Activated CD4-positive, alpha-beta T cell treated with anti-CD3 and anti-CD28 coated beads, Interleukin-2, amount 10 ng/mL, durations not matched to agents 7 days and 5 days (primary cell): ENCODE results near the gene EIF4A3. TPM values are rescaled to one million over a fixed set of nuclear protein-coding genes. Genes with fewer than 3 reads are reported as not detected.
A peak's percentile ranks its signal among the peaks of the same experiment; 100 is the strongest.
"Not testable (repeated sequence)": the region's sequence is repeated elsewhere in the genome, so short reads cannot be mapped to it uniquely, and the experiment has no call there.

ENCODE experiments used
- CTCF ChIA-PET: fragments of 350-600 bp; sonication (Branson Sonifier 250); formaldehyde crosslinking; loops from one replicate; lab custom pipeline; 2021; ENCODE audit warnings: antibody characterized with exemption; lab: Charles Lee
- POLR2A ChIA-PET: fragments of 350-600 bp; sonication (Branson Sonifier 250); formaldehyde crosslinking; loops from one replicate; lab custom pipeline; 2021; ENCODE audit warnings: antibody characterized with exemption; lab: Charles Lee
- DNase-seq: peaks from one replicate; pipeline ENCODE4 v3.0.0-alpha.2; 2020
- H3K27ac Mint-ChIP-seq: one replicate; pipeline ENCODE4 v1.8.0; 2021; ENCODE audit warnings: mild to moderate bottlenecking, moderate library complexity, mixed read lengths
- H3K27me3 Mint-ChIP-seq: one replicate; pipeline ENCODE4 v1.8.0; 2021; ENCODE audit warnings: mixed read lengths
- H3K36me3 Mint-ChIP-seq: one replicate; pipeline ENCODE4 v1.8.0; 2021; ENCODE audit warnings: low read depth, mixed read lengths
- H3K4me1 Mint-ChIP-seq: one replicate; pipeline ENCODE4 v1.8.0; 2021; ENCODE audit warnings: mixed read lengths
- H3K4me3 Mint-ChIP-seq: one replicate; pipeline ENCODE4 v1.8.0; 2021; ENCODE audit warnings: mild to moderate bottlenecking, moderate library complexity, mixed read lengths
- H3K9me3 Mint-ChIP-seq: one replicate; pipeline ENCODE4 v1.8.0; 2021; ENCODE audit warnings: mixed read lengths
- total RNA-seq, 2 experiments: library from RNA; stranded (reverse); gene quantifications; one replicate each; pipeline ENCODE4 v1.2.3, GENCODE V29; 2021

Gene EIF4A3
- total RNA-seq, 2 experiments from 2014 or later: 148 to 157 TPM

- no peak for DNase-seq
- Mint-ChIP-seq H3K36me3 (no peaks in the 10 kb centered on the region), H3K4me3 (no peak overlapping the region), H3K9me3 (no peaks in the 10 kb centered on the region), H3K4me1 (no peaks in the 10 kb centered on the region), H3K27me3 (peaks cover 10% of the 10 kb centered on the region), H3K27ac (no peak overlapping the region)
- ChIA-PET CTCF (interaction anchor here (0.6 to 1.3 kb wide), 2 partner anchors 67 to 111 kb away, joined by 4 read pairs; partner anchors contain the start of gene GAA), POLR2A (no interaction called here)
These were observed 21.4 kb upstream of the EIF4A3 start for GRCh38 chr17:80168371-80168770.

- no peaks in the 10 kb centered on the region for H3K36me3 Mint-ChIP-seq
- ChIA-PET CTCF (interaction anchor here (0.6 kb wide), 2 partner anchors 94 to 1026 kb away, joined by 3 to 5 read pairs; partner anchors contain the start of gene RNF213), POLR2A (no interaction called here)
- no peaks in the 10 kb centered on the region for H3K9me3 Mint-ChIP-seq
- H3K27me3 Mint-ChIP-seq: peaks cover 9% of the 10 kb centered on the region
- H3K4me1 Mint-ChIP-seq: no peaks in the 10 kb centered on the region
- no peak overlapping the region for H3K27ac Mint-ChIP-seq
- DNase-seq: no peak
- H3K4me3 Mint-ChIP-seq: no peak overlapping the region
These were observed 19.5 kb upstream of the EIF4A3 start for GRCh38 chr17:80166446-80166845.

- DNase-seq: no peak
- POLR2A ChIA-PET: no interaction called here
- peaks cover 23% of the 10 kb centered on the region for H3K27me3 Mint-ChIP-seq
- CTCF ChIA-PET: interaction anchor here (1.8 kb wide), 1 partner anchor 63 kb away, joined by 5 read pairs; the partner anchor contains the start of gene GAA
- no peaks in the 10 kb centered on the region for H3K36me3 Mint-ChIP-seq
- no peaks in the 10 kb centered on the region for H3K4me1 Mint-ChIP-seq
- no peak overlapping the region for H3K27ac Mint-ChIP-seq
- no peak overlapping the region for H3K4me3 Mint-ChIP-seq
- H3K9me3 Mint-ChIP-seq: no peaks in the 10 kb centered on the region
These were observed 17.3 kb upstream of the EIF4A3 start for GRCh38 chr17:80164185-80164584.

GRCh38 chr17:80163336-80163735 lies 16.4 kb upstream of the EIF4A3 start:
- H3K27ac Mint-ChIP-seq: no peak overlapping the region
- H3K27me3 Mint-ChIP-seq: peaks cover 22% of the 10 kb centered on the region
- no peak overlapping the region for H3K4me3 Mint-ChIP-seq
- no peaks in the 10 kb centered on the region for H3K4me1 Mint-ChIP-seq
- ChIA-PET CTCF (interaction anchor here (1.8 kb wide), 1 partner anchor 62 kb away, joined by 5 read pairs; the partner anchor contains the start of gene GAA), POLR2A (interaction anchor here (0.6 kb wide), 1 partner anchor 48 kb away, joined by 3 read pairs; no protein-coding TSS in a partner anchor)
- no peak for DNase-seq
- H3K9me3 Mint-ChIP-seq: no peaks in the 10 kb centered on the region
- H3K36me3 Mint-ChIP-seq: no peaks in the 10 kb centered on the region

- POLR2A ChIA-PET: no interaction called here
These were observed 13.6 kb upstream of the EIF4A3 start for GRCh38 chr17:80160536-80160935.

GRCh38 chr17:80158846-80159245 lies 11.9 kb upstream of the EIF4A3 start:
- Mint-ChIP-seq H3K4me3 (no peak overlapping the region), H3K27me3 (peaks cover 27% of the 10 kb centered on the region), H3K36me3 (peaks cover 4% of the 10 kb centered on the region), H3K27ac (no peak overlapping the region), H3K9me3 (peaks cover 11% of the 10 kb centered on the region), H3K4me1 (no peaks in the 10 kb centered on the region)
- POLR2A ChIA-PET: no interaction called here
- no peak for DNase-seq
- CTCF ChIA-PET: no interaction called here

More at GRCh38 chr17:80160536-80160935, 13.6 kb upstream of the EIF4A3 start:
- DNase-seq: no peak
- Mint-ChIP-seq H3K4me1 (no peaks in the 10 kb centered on the region), H3K27ac (no peak overlapping the region), H3K9me3 (peaks cover 8% of the 10 kb centered on the region), H3K27me3 (peaks cover 31% of the 10 kb centered on the region), H3K36me3 (peaks cover 4% of the 10 kb centered on the region), H3K4me3 (no peak overlapping the region)
- CTCF ChIA-PET: no interaction called here

GRCh38 chr17:80155600-80155999 lies 8.7 kb upstream of the EIF4A3 start:
- DNase-seq, H3K4me3 Mint-ChIP-seq, H3K27ac Mint-ChIP-seq, POLR2A ChIA-PET: not testable (repeated sequence)
- CTCF ChIA-PET: interaction anchor here (1.2 kb wide), 1 partner anchor 20 kb away, joined by 3 read pairs; no protein-coding TSS in a partner anchor
- H3K4me1 Mint-ChIP-seq: peaks cover 20% of the 10 kb centered on the region
- H3K9me3 Mint-ChIP-seq: peaks cover 26% of the 10 kb centered on the region
- peaks cover 15% of the 10 kb centered on the region for H3K36me3 Mint-ChIP-seq
- peaks cover 23% of the 10 kb centered on the region for H3K27me3 Mint-ChIP-seq

- H3K27ac Mint-ChIP-seq: no peak overlapping the region
- peaks cover 20% of the 10 kb centered on the region for H3K4me1 Mint-ChIP-seq
- DNase-seq: no peak
- H3K27me3 Mint-ChIP-seq: peaks cover 10% of the 10 kb centered on the region
- H3K36me3 Mint-ChIP-seq: peaks cover 15% of the 10 kb centered on the region
- H3K4me3 Mint-ChIP-seq: no peak overlapping the region
- peaks cover 26% of the 10 kb centered on the region for H3K9me3 Mint-ChIP-seq
- POLR2A ChIA-PET: no interaction called here
- CTCF ChIA-PET: interaction anchor here (0.6 to 1.0 kb wide), 2 partner anchors 8 to 114 kb away, joined by 3 to 4 read pairs; no protein-coding TSS in a partner anchor
These were observed 7.2 kb upstream of the EIF4A3 start for GRCh38 chr17:80154166-80154565.

- H3K4me1 Mint-ChIP-seq: peaks cover 25% of the 10 kb centered on the region
- peaks cover 9% of the 10 kb centered on the region for H3K27me3 Mint-ChIP-seq
- POLR2A ChIA-PET: no interaction called here
- no peak overlapping the region for H3K4me3 Mint-ChIP-seq
- peaks cover 26% of the 10 kb centered on the region for H3K9me3 Mint-ChIP-seq
- CTCF ChIA-PET: no interaction called here
- peaks cover 17% of the 10 kb centered on the region for H3K36me3 Mint-ChIP-seq
- no peak overlapping the region for H3K27ac Mint-ChIP-seq
- no peak for DNase-seq
These were observed 6.1 kb upstream of the EIF4A3 start for GRCh38 chr17:80153004-80153403.

GRCh38 chr17:80152081-80152702 lies 5.3 kb upstream of the EIF4A3 start:
- DNase-seq: no peak
- no peak overlapping the region for H3K27ac Mint-ChIP-seq
- POLR2A ChIA-PET: no interaction called here

GRCh38 chr17:80151333-80151732 lies 4.4 kb upstream of the EIF4A3 start:
- ChIA-PET CTCF (interaction anchor here (1.6 kb wide), 1 partner anchor 50 kb away, joined by 5 read pairs; the partner anchor contains the start of gene GAA), POLR2A (no interaction called here)
- peaks cover 4% of the 10 kb centered on the region for H3K27me3 Mint-ChIP-seq
- no peak overlapping the region for H3K4me3 Mint-ChIP-seq
- H3K27ac Mint-ChIP-seq: no peak overlapping the region
- peaks cover 24% of the 10 kb centered on the region for H3K9me3 Mint-ChIP-seq
- H3K36me3 Mint-ChIP-seq: peaks cover 17% of the 10 kb centered on the region
- peaks cover 28% of the 10 kb centered on the region for H3K4me1 Mint-ChIP-seq
- no peak for DNase-seq

More at GRCh38 chr17:80152081-80152702, 5.3 kb upstream of the EIF4A3 start:
- H3K9me3 Mint-ChIP-seq: peaks cover 26% of the 10 kb centered on the region
- CTCF ChIA-PET: no interaction called here
- H3K4me3 Mint-ChIP-seq: no peak overlapping the region
- H3K4me1 Mint-ChIP-seq: peaks cover 28% of the 10 kb centered on the region
- H3K27me3 Mint-ChIP-seq: peaks cover 4% of the 10 kb centered on the region
- peaks cover 17% of the 10 kb centered on the region for H3K36me3 Mint-ChIP-seq

GRCh38 chr17:80146121-80147034 lies 550 bp downstream of the EIF4A3 start:
- Mint-ChIP-seq H3K4me1 (peaks cover 44% of the 10 kb centered on the region), H3K27ac (peak overlapping the region; percentile 98), H3K36me3 (peaks cover 29% of the 10 kb centered on the region), H3K27me3 (no peaks in the 10 kb centered on the region), H3K4me3 (peak overlapping the region; percentile 80), H3K9me3 (peaks cover 5% of the 10 kb centered on the region)
- ChIA-PET CTCF (interaction anchor here (0.6 to 1.2 kb wide), 3 partner anchors 8 to 123 kb away, joined by 3 to 6 read pairs (median 3); partner anchors contain the start of gene GAA), POLR2A (interaction anchor here (0.7 to 1.0 kb wide), 2 partner anchors 114 to 117 kb away, joined by 3 read pairs; partner anchors contain the start of gene RNF213)
- DNase-seq: peak; percentile 40
